HG02840 (cell line): ENCODE data around the gene PVR.
"Not testable (repeated sequence)": the region's sequence is repeated elsewhere in the genome, so short reads cannot be mapped to it uniquely, and the experiment has no call there.

Experiments used
- ATAC-seq: cut with Tn5 transposase; IDR thresholded peaks from one replicate; pipeline ENCODE4 v1.9.1; 2021; ENCODE audit warnings: mild to moderate bottlenecking, moderate library complexity, moderate number of reproducible peaks; ENCODE audit not compliant: unreplicated experiment, low FRiP score

Gene PVR

DNA sequence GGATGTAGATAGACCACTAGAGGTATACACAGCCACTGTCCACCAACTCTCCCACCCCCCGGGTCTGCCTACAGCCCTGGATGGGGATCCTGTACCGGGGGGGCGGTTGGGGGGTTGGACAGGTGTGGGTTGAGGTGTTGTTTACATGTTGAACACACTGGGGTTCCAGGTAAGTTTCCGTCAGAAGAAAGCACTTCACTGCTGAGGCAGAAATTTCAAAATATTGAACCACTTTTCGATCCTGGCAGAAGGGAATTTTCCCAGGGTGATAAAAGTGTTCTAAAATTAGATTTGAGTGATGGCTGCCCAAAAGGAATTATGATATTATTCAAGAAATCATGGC lies 48.6 kb downstream of the PVR start:
- peak; percentile 13 for ATAC-seq

DNA sequence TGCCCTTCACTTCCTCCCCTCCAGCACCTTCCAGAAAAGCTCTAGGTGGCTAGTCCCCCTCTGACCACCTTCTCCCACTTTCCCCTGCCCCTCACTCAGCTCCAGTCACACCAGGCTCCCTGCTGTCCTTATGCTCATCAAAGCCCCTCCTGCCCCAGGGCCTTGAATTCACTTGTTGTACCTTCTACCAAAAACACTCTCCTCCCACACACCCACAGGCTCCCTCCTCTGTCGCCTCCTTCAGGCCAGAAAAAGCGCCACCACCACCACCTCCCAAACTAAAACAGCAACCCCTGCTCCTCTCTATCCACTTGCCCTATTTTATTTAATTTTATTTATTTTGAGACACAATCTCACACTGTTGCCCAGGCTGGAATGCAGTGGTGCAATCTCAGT lies 50.5 kb downstream of the PVR start:
- no peak for ATAC-seq

DNA sequence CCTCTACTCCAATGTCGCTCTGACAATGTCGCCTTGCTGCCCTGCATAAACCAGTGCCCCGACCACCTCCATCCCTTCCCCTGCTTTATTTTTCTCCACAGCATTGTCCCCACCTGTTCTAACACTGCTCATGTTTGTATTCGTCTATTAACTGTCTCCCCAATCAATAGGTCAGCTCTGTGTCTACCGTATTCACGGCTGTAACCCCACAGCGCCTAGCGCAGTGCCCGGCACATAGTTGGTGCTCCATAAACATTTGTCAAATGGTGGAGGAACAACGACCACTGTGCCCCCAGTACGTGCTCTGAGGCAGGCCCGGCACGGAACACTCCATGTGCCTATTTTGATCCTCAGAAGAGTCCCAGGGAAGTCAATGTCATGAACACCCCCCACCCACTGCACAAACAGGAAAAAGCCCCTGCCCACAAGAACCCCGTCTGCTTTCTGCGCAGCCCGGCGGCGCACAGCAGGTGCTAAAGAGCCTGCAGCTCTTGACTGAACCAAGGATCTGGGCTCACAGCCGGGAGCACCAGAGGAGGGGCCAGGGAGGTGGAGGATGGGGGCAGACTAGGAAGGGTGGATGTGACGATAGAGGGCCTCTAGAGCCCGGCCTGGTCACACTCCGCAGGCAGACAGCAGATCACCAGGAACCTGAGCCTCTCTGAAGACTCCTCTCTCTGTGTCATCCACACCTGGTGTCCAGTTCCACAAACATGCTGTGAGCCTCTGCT lies 53.4 kb downstream of the PVR start:
- ATAC-seq: no peak

DNA sequence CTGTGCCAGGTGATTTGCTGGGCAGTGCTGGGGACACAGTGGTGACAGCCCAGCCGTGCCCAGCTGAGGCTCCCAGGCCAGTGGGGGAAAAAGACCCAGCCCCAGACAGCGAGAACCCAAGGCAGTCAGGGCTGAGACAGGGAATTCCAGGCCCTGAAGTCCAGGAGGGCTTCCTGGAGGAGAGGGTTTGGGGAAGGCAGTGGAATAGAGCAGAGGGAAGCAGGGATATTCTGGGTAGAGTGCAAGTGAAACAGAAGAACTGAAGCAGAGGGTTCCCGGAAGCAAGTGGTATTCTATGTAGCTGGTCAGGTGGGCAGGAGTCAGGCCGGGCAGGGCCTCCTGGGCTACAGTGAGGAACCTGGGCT lies 53.9 kb downstream of the PVR start:
- no peak for ATAC-seq

GRCh38 chr19:44698492-44699201 lies 54.9 kb downstream of the PVR start, which contains the start of gene CEACAM16:
Gene CEACAM16, plus strand, starts transcription at chr19:44699151. Its CDS starts 2,306 bp downstream, at chr19:44701457.
- no peak for ATAC-seq

- ATAC-seq: no peak
Measured at GRCh38 chr19:44700547-44700946, 56.8 kb downstream of the PVR start.

DNA sequence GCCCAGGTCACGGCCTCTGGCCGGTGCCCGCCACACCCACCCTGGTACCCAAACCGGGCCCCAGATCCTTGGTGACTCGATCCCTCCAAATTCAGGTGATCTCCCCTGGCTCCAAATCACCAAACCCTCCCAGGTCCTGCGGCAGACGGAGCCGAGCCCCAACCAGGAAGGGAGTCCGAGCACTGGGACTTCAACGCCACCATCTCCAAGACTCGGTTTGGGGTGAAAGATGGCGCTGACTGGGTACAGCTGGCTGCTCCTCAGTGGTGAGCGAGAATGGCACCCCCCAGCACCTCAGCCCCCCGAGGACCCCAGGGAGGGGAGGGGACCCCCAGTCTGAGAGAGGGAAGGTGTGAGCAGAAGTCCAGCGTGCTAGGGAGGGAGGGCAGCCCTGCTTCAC lies 57.5 kb downstream of the PVR start:
- no peak for ATAC-seq

- no peak for ATAC-seq
Measured at GRCh38 chr19:44702551-44703176, 59.0 kb downstream of the PVR start.

DNA sequence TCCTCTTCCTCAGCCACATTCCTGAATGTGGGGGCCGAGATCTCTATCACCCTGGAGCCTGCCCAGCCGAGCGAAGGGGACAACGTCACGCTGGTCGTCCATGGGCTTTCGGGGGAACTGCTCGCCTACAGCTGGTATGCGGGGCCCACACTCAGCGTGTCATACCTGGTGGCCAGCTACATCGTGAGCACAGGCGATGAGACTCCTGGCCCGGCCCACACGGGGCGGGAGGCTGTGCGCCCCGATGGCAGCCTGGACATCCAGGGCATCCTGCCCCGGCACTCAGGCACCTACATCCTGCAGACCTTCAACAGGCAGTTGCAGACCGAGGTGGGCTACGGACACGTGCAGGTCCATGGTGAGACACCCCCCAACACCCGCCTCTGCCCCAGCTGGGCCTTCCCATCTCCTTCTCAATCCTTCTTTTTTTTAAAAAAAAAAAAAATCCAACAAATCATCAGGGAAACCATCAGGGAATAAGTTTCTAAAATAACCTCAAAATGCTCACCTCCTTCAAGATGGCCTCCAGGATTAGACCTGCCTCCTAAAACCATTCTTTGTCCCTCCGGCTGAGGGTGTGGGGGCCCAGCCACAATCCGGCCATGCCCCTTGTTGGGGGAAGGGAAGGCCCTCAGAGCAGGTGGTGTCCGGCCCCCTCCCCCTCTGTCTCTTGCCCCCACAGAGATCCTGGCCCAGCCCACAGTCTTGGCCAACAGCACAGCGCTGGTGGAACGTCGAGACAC lies 59.8 kb downstream of the PVR start:
- ATAC-seq: no peak

- no peak for ATAC-seq
Measured at GRCh38 chr19:44704982-44705381, 61.3 kb downstream of the PVR start.

DNA sequence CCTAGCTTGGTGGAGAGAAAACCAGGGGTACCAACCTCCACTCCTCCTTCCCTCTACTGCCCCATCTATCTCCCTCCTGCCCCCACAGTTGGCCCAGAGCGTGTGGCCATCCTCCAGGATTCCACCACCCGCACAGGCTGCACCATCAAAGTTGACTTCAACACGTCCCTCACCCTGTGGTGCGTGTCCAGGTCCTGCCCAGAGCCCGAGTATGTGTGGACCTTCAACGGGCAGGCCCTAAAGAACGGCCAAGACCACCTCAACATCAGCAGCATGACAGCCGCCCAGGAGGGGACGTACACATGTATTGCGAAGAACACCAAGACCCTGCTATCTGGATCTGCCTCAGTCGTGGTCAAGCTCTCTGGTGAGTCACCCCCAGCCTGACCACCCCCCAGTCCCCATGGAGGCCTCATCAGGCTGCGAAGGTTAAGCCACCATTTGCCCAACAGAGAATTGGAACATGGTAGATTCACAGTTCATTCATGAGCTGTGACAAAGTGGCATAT lies 61.8 kb downstream of the PVR start:
- ATAC-seq: no peak

DNA sequence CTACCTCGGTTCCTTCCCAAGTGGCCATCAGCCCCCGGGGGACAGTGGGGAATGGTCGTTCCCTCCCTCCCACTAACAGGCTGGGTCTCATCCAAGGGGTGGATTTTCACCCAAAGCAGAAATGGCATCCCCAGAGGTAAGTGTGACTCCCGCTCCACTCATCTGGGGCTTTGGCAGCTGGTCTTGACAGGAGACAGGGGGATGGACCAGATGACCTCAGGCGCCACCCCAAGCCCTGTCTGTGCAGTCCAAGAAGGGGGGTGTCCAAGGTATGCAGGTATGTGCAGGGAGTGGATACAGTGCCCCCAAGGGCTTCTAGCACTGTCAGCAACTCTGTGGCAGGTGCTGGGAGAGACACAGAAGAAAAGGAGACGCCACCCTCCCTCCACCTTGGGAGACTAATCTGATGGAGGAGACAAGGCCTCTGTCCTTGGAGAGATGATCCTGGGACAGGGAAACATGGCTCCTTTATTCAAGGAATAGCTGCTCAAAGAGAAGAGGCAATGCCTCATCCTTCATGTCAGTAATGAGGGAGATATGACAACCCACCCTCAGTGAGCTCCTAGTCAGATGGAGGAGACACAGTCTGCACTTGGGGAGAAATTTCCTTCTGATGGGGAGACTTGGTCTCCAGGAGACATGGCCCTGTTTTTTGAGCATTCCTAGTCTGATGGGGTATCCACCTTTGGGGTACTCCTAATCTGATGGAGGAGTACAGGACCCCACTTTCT lies 63.0 kb downstream of the PVR start:
- no peak for ATAC-seq

DNA sequence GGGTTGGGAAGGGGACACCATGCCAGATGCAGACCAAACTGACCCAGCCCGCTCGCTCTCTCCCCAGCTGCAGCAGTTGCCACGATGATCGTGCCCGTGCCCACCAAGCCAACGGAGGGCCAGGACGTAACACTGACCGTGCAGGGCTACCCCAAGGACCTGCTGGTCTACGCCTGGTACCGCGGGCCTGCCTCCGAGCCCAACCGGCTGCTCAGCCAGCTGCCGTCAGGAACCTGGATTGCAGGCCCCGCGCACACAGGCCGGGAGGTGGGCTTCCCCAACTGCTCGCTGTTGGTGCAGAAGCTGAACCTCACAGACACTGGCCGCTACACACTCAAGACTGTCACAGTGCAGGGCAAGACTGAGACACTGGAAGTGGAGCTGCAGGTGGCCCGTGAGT lies 64.1 kb downstream of the PVR start:
- ATAC-seq: no peak

DNA sequence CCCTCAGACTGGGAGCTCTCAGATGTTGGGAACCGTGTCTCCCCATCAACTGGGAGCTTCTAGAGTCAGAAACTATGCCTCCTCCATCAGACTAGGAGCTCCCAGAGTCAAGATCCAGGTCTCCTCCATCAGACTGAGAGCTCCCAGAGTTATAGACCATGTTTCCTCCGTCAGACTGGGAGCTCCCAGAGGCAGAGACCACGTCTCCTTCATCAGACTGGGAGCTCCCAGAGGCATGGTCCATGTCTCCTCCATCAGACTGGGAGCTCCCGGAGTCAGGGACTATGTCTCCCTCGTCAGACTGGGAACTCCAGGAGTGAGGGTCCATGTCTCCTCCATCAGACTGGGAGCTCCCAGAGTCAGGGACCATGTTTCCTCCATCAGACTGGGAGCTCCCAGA lies 65.2 kb downstream of the PVR start:
- no peak for ATAC-seq

GRCh38 chr19:44709434-44710266 lies 65.9 kb downstream of the PVR start:
- not testable (repeated sequence) for ATAC-seq

- ATAC-seq: no peak
Measured at GRCh38 chr19:44710483-44710882, 66.8 kb downstream of the PVR start.

DNA sequence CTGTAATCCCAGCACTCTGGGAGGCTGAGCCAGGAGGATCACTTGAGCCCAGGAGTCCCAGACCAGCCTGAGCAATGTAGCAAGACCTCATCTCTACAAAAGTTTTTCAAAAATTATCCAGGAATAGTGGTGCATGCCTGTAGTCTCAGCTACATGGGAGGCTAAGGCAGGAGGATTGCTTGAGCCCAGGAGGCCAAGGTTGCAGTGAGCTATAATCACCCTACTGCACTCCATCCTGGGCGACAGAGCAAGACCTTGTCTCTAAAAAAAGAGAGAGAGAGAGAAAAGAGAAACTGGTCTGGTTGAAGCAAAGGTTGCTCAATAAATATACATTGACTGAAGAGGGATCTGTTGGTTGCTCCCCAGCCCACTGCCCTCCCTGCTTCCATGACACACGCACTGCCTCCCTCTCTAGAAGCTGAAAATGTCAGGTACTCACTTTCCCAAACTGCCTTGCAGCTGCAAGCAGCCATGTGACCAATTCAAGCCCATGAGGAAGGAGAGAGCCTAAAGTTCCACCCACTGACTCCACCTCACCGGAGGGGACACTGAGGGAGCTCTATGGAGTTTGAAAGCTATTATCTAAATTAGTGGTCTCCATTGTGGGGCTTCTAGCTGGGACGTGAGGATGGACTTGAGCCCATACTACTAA lies 69.3 kb downstream of the PVR start:
- ATAC-seq: no peak
